OCI-LY1 (cell line): ENCODE measurements around the gene SH3PXD2A.
A peak's percentile ranks its signal among the peaks of the same experiment; 100 is the strongest.

Experiments
- H2AFZ ChIP-seq: fragments of 200-600 bp; sonication (generic), shearing (Covaris generic); 2 replicates; pipeline ENCODE4 v1.6.0; 2014; ENCODE audit warnings: antibody characterized with exemption, mild to moderate bottlenecking, low read length
- H3F3A ChIP-seq: fragments of 200-600 bp; sonication (generic), shearing (Covaris generic); 2 replicates; pipeline ENCODE4 v1.6.0; 2014; ENCODE audit warnings: mild to moderate bottlenecking, antibody characterized with exemption, low read length, moderate library complexity; ENCODE audit not compliant: insufficient read depth
- H3K27ac ChIP-seq: fragments of 200-600 bp; sonication (generic); 2 replicates; pipeline ENCODE4 v1.5.1; 2014; ENCODE audit warnings: low read length, mixed run types, mild to moderate bottlenecking, low read depth; ENCODE audit not compliant: poor library complexity, severe bottlenecking
- H3K27me3 ChIP-seq: fragments of 200-600 bp; sonication (generic); 2 replicates; pipeline ENCODE4 v1.6.0; 2014; ENCODE audit warnings: antibody characterized with exemption, mild to moderate bottlenecking, low read length, moderate library complexity; ENCODE audit not compliant: insufficient read depth
- H3K36me3 ChIP-seq: fragments of 200-600 bp; sonication (generic); 2 replicates; pipeline ENCODE4 v1.6.1; 2014; ENCODE audit warnings: mild to moderate bottlenecking, antibody characterized with exemption, low read length, moderate library complexity, mixed read lengths; ENCODE audit not compliant: insufficient read depth
- H3K4me1 ChIP-seq: fragments of 200-600 bp; sonication (generic); 2 replicates; pipeline ENCODE4 v1.5.1; 2014; ENCODE audit warnings: mild to moderate bottlenecking, low read length, moderate library complexity; ENCODE audit not compliant: insufficient read depth, severe bottlenecking
- H3K4me2 ChIP-seq: fragments of 200-600 bp; sonication (generic), shearing (Covaris generic); 2 replicates; pipeline ENCODE4 v1.6.1; 2014; ENCODE audit warnings: low read length
- H3K4me3 ChIP-seq: fragments of 200-600 bp; sonication (generic); 2 replicates; pipeline ENCODE4 v1.5.1; 2014; ENCODE audit warnings: low read length, low read depth, mild to moderate bottlenecking, mixed read lengths; ENCODE audit not compliant: poor library complexity, severe bottlenecking
- H3K79me2 ChIP-seq: fragments of 200-600 bp; shearing (Covaris generic); 2 replicates; pipeline ENCODE4 v1.6.1; 2016; ENCODE audit warnings: mixed run types, low read length, mixed read lengths; ENCODE audit not compliant: insufficient read depth
- H3K9ac ChIP-seq: fragments of 200-600 bp; sonication (generic), shearing (Covaris generic); 2 replicates; pipeline ENCODE4 v1.6.1; 2014; ENCODE audit warnings: mild to moderate bottlenecking, low read length, mixed read lengths
- H3K9me2 ChIP-seq: fragments of 200-600 bp; sonication (generic), shearing (Covaris generic); 2 replicates; pipeline ENCODE4 v1.6.1; 2014; ENCODE audit warnings: low read depth, mild to moderate bottlenecking, low read length, mixed read lengths
- H3K9me3 ChIP-seq: fragments of 200-600 bp; shearing (Covaris generic); 2 replicates; pipeline ENCODE4 v1.6.1; 2014; ENCODE audit warnings: low read length, mixed read lengths
- H4K20me1 ChIP-seq: fragments of 200-600 bp; sonication (generic), shearing (Covaris generic); 2 replicates; pipeline ENCODE4 v1.6.0; 2016; ENCODE audit warnings: mild to moderate bottlenecking, low read length; ENCODE audit not compliant: insufficient read depth
- CTCF ChIP-seq: fragments of 200-600 bp; sonication (generic), shearing (Covaris generic); IDR thresholded peaks from 2 replicates; pipeline ENCODE4 v1.5.1; 2017; ENCODE audit warnings: mild to moderate bottlenecking, antibody characterized with exemption, low read length, moderate library complexity, mixed read lengths
- EZH2 ChIP-seq: fragments of 200-600 bp; sonication (generic), shearing (Covaris generic); IDR thresholded peaks from 2 replicates; pipeline ENCODE4 v1.8.0; 2017; ENCODE audit warnings: borderline replicate concordance, mixed run types, mild to moderate bottlenecking, antibody characterized with exemption, low read length, moderate library complexity, mixed read lengths

The SH3PXD2A gene

GRCh38 chr10:103838070-103838395, 17.3 kb downstream of the SH3PXD2A start:
- Histone ChIP-seq H2AFZ (no peak overlapping the region), H4K20me1 (no peaks in the 10 kb centered on the region), H3K4me1 (peaks cover 41% of the 10 kb centered on the region), H3K4me2 (no peak overlapping the region), H3K79me2 (no peaks in the 10 kb centered on the region), H3K36me3 (no peaks in the 10 kb centered on the region), H3K4me3 (no peak overlapping the region), H3K9me2 (no peaks in the 10 kb centered on the region), H3K27ac (peak overlapping the region; percentile 26), H3K9me3 (no peaks in the 10 kb centered on the region), H3F3A (no peaks in the 10 kb centered on the region), H3K9ac (no peak overlapping the region), H3K27me3 (no peaks in the 10 kb centered on the region)
- TF ChIP-seq CTCF, result no peak
- TF ChIP-seq EZH2, result no peak

GRCh38 chr10:103837370-103838069, 17.9 kb downstream of the SH3PXD2A start:
- Histone ChIP-seq H2AFZ (no peak overlapping the region), H3K4me2 (no peak overlapping the region; the same call in 1 of the 2 replicates), H3K9ac (no peak overlapping the region), H3K79me2 (no peaks in the 10 kb centered on the region), H3K9me3 (no peaks in the 10 kb centered on the region), H3K36me3 (no peaks in the 10 kb centered on the region), H3K4me1 (peaks cover 41% of the 10 kb centered on the region), H4K20me1 (no peaks in the 10 kb centered on the region), H3K4me3 (no peak overlapping the region), H3F3A (no peaks in the 10 kb centered on the region), H3K27ac (peak overlapping the region; percentile 26), H3K9me2 (no peaks in the 10 kb centered on the region), H3K27me3 (no peaks in the 10 kb centered on the region)
- TF ChIP-seq CTCF (no peak), EZH2 (no peak)

GRCh38 chr10:103836861-103837260, 18.5 kb downstream of the SH3PXD2A start:
- H4K20me1 ChIP-seq, result no peaks in the 10 kb centered on the region
- no peaks in the 10 kb centered on the region for H3K36me3 ChIP-seq
- no peak overlapping the region for H3K27ac ChIP-seq
- no peaks in the 10 kb centered on the region for H3K27me3 ChIP-seq
- H3K9me2 ChIP-seq, result no peaks in the 10 kb centered on the region
- no peak overlapping the region; the same call in 1 of the 2 replicates for H3K4me2 ChIP-seq
- H2AFZ ChIP-seq, result no peak overlapping the region
- H3K4me1 ChIP-seq, result peaks cover 41% of the 10 kb centered on the region
- no peak overlapping the region for H3K9ac ChIP-seq
- TF ChIP-seq EZH2 (no peak), CTCF (no peak)
- no peaks in the 10 kb centered on the region for H3K79me2 ChIP-seq
- H3K4me3 ChIP-seq, result no peak overlapping the region
- H3K9me3 ChIP-seq, result no peaks in the 10 kb centered on the region
- no peaks in the 10 kb centered on the region for H3F3A ChIP-seq
